GM21737 (cell line): ENCODE measurements around the gene MYH14.

ENCODE experiments used
- ATAC-seq: cut with Tn5 transposase; IDR thresholded peaks from one replicate; pipeline ENCODE4 v1.9.1; 2021; ENCODE audit warnings: mild to moderate bottlenecking, moderate library complexity; ENCODE audit not compliant: unreplicated experiment

MYH14 gene

GRCh38 chr19:50287331-50287730 is 83.9 kb downstream of the MYH14 start:
- ATAC-seq, result no peak

- ATAC-seq, result no peak
Measured at GRCh38 chr19:50288954-50289353, 85.5 kb downstream of the MYH14 start.

GRCh38 chr19:50290011-50290410 is 86.6 kb downstream of the MYH14 start:
- ATAC-seq, result no peak

- ATAC-seq, result no peak
Measured at GRCh38 chr19:50290775-50291174, 87.4 kb downstream of the MYH14 start.

- ATAC-seq, result no peak
Measured at GRCh38 chr19:50292216-50292827, 88.9 kb downstream of the MYH14 start.

GRCh38 chr19:50293263-50294004 is 90.0 kb downstream of the MYH14 start:
- ATAC-seq, result no peak

GRCh38 chr19:50300051-50300450 is 96.6 kb downstream of the MYH14 start:
- no peak for ATAC-seq

- ATAC-seq, result no peak
Measured at GRCh38 chr19:50300814-50301606, 97.6 kb downstream of the MYH14 start.

- ATAC-seq, result no peak
Measured at GRCh38 chr19:50301607-50301971, 98.2 kb downstream of the MYH14 start.

- ATAC-seq, result no peak
Measured at GRCh38 chr19:50303558-50303957, 100.1 kb downstream of the MYH14 start.

- ATAC-seq, result no peak
Measured at GRCh38 chr19:50308991-50309390, 105.6 kb downstream of the MYH14 start.

- no peak for ATAC-seq
Measured at GRCh38 chr19:50309396-50310125, 106.1 kb downstream of the MYH14 start.

GRCh38 chr19:50310759-50311465 is 107.5 kb downstream of the MYH14 start:
- ATAC-seq, result no peak

GRCh38 chr19:50311723-50312635 is 108.6 kb downstream of the MYH14 start:
- ATAC-seq, result no peak

GRCh38 chr19:50312967-50313811 is 109.8 kb downstream of the MYH14 start:
- no peak for ATAC-seq

- no peak for ATAC-seq
Measured at GRCh38 chr19:50313812-50314536, 110.6 kb downstream of the MYH14 start.

GRCh38 chr19:50314724-50315708 is 111.6 kb downstream of the MYH14 start:
- ATAC-seq, result no peak
